ENCODE data around the gene GP2.
"Not testable (repeated sequence)": the region's sequence is repeated elsewhere in the genome, so short reads cannot be mapped to it uniquely, and the experiment has no call there.

The GP2 gene

GRCh38 chr16:20325005-20325404, 2.3 kb downstream of the GP2 start:
- DNase-seq (ENCODE audit: low read depth), result no peak

GRCh38 chr16:20323591-20324117, 3.7 kb downstream of the GP2 start:
- no peak for DNase-seq (ENCODE audit: low read depth)

- no peak for DNase-seq (ENCODE audit: low read depth)
These were observed 4.6 kb downstream of the GP2 start for GRCh38 chr16:20322696-20323095.

- no peak for DNase-seq (ENCODE audit: low read depth)
These were observed 5.6 kb downstream of the GP2 start for GRCh38 chr16:20321671-20322070.

- not testable (repeated sequence) for DNase-seq (ENCODE audit: low read depth)
These were observed 6.3 kb downstream of the GP2 start for GRCh38 chr16:20321051-20321450.

GRCh38 chr16:20320592-20320991, 6.7 kb downstream of the GP2 start:
- no peak for DNase-seq (ENCODE audit: low read depth)

- no peak for DNase-seq (ENCODE audit: low read depth)
These were observed 7.1 kb downstream of the GP2 start for GRCh38 chr16:20320178-20320577.

- DNase-seq (ENCODE audit: low read depth), result no peak
These were observed 7.9 kb downstream of the GP2 start for GRCh38 chr16:20319406-20319805.

- DNase-seq (ENCODE audit: low read depth), result no peak
These were observed 8.9 kb downstream of the GP2 start for GRCh38 chr16:20318437-20318836.

GRCh38 chr16:20318006-20318405, 9.3 kb downstream of the GP2 start:
- no peak for DNase-seq (ENCODE audit: low read depth)

GRCh38 chr16:20317117-20317516, 10.2 kb downstream of the GP2 start:
- no peak for DNase-seq (ENCODE audit: low read depth)

- DNase-seq (ENCODE audit: low read depth), result no peak
These were observed 10.6 kb downstream of the GP2 start for GRCh38 chr16:20316715-20317114.

GRCh38 chr16:20315764-20316163, 11.5 kb downstream of the GP2 start:
- DNase-seq (ENCODE audit: low read depth), result no peak

GRCh38 chr16:20314575-20314974, 12.7 kb downstream of the GP2 start:
- DNase-seq (ENCODE audit: low read depth), result no peak

GRCh38 chr16:20313741-20314140, 13.6 kb downstream of the GP2 start:
- no peak for DNase-seq (ENCODE audit: low read depth)

- not testable (repeated sequence) for DNase-seq (ENCODE audit: low read depth)
These were observed 14.7 kb downstream of the GP2 start for GRCh38 chr16:20312536-20313095.

- no peak for DNase-seq (ENCODE audit: low read depth)
These were observed 15.8 kb downstream of the GP2 start for GRCh38 chr16:20311548-20311947.

- DNase-seq (ENCODE audit: low read depth), result no peak
These were observed 16.6 kb downstream of the GP2 start for GRCh38 chr16:20310421-20311395.

- no peak for DNase-seq (ENCODE audit: low read depth)
These were observed 17.5 kb downstream of the GP2 start for GRCh38 chr16:20309786-20310185.

- DNase-seq (ENCODE audit: low read depth), result no peak
These were observed 18.3 kb downstream of the GP2 start for GRCh38 chr16:20308801-20309590.

GRCh38 chr16:20308266-20308665, 19.0 kb downstream of the GP2 start:
- no peak for DNase-seq (ENCODE audit: low read depth)

- no peak for DNase-seq (ENCODE audit: low read depth)
These were observed 19.5 kb downstream of the GP2 start for GRCh38 chr16:20307791-20308190.

Measured in activated T-cell treated with anti-CD3 and anti-CD28 coated beads for 24 hours (primary cell).